Measurements from ENCODE around the gene TSNAXIP1.

Gene TSNAXIP1

GRCh38 chr16:67847064-67847861, 40.6 kb downstream of the TSNAXIP1 start, which contains the start of gene CENPT (continued):
- TF ChIP-seq ZNF518A (tag by site-specific recombination; conservative IDR thresholded peaks at IDR 0.05; ENCODE audit: low read depth) (no peak), BCL11A (tag by site-specific recombination; IDR thresholded peaks at IDR 0.05; ENCODE audit: low read depth) (no peak), YY1 (tag by site-specific recombination; IDR thresholded peaks at IDR 0.05) (no peak), ZNF571 (tag by site-specific recombination; IDR thresholded peaks at IDR 0.05) (no peak), ZFHX2 (tag by site-specific recombination; conservative IDR thresholded peaks at IDR 0.05) (peak; percentile 49), ZNF768 (tag by site-specific recombination; IDR thresholded peaks at IDR 0.05) (no peak), EGR2 (tag by site-specific recombination; IDR thresholded peaks at IDR 0.05; ENCODE audit: low read depth) (peak; percentile 60), ZNF19 (tag by site-specific recombination; IDR thresholded peaks at IDR 0.05; ENCODE audit: low read depth) (no peak), ZNF239 (tag by site-specific recombination; IDR thresholded peaks at IDR 0.05) (no peak), ZFP3 (tag by site-specific recombination; IDR thresholded peaks at IDR 0.05; ENCODE audit: low read depth) (no peak), ZBTB7A (tag by site-specific recombination; IDR thresholded peaks at IDR 0.05; ENCODE audit: low read depth) (no peak), ZNF394 (tag by site-specific recombination; IDR thresholded peaks at IDR 0.05; ENCODE audit: borderline replicate concordance) (no peak), ZNF624 (tag by site-specific recombination; IDR thresholded peaks at IDR 0.05) (no peak), SCRT1 (tag by site-specific recombination; IDR thresholded peaks at IDR 0.05; ENCODE audit: borderline replicate concordance) (no peak), ZBTB8A (tag by site-specific recombination; IDR thresholded peaks at IDR 0.05) (peak; percentile 16; the same call in 1 of the 2 replicates), ZNF610 (tag by site-specific recombination; IDR thresholded peaks at IDR 0.05; ENCODE audit: borderline replicate concordance) (no peak), ZNF214 (tag by site-specific recombination; IDR thresholded peaks at IDR 0.05; ENCODE audit: borderline replicate concordance) (no peak), ZNF830 (tag by site-specific recombination; IDR thresholded peaks at IDR 0.05; ENCODE audit: low read depth) (no peak)

GRCh38 chr16:67848118-67848517, 41.4 kb downstream of the TSNAXIP1 start:
- Histone ChIP-seq H3K27ac (ENCODE audit: extremely low read depth, low read depth, low read length) (peak overlapping the region; percentile 92; the same call in 1 of the 2 replicates), H3K4me1 (ENCODE audit: control insufficient read depth, insufficient read depth, low read length) (peaks cover 16% of the 10 kb centered on the region), H3K36me3 (ENCODE audit: control insufficient read depth in 2 of 2, insufficient read depth in 1 of 2, low read length in 2 of 2) (peaks cover 0 to 33% of the 10 kb centered on the region in 2 experiments; a peak in 2 of 3 replicates), H3K4me3 (ENCODE audit: low read depth, low read length) (peak overlapping the region; percentile 91), H3K9me3 (ENCODE audit: control insufficient read depth, insufficient read depth, low read depth, low read length) (no peaks in the 10 kb centered on the region)
- CTCF ChIA-PET = interaction anchor here (1.2 to 1.3 kb wide), 2 partner anchors 32 to 175 kb away, joined by 4 to 9 read pairs; no protein-coding TSS in a partner anchor
- POLR2A ChIA-PET = interaction anchor here (0.7 to 1.5 kb wide), 3 partner anchors 12 to 42 kb away, joined by 3 to 8 read pairs (median 4); partner anchors contain the start of genes EDC4, RANBP10 and TSNAXIP1
- no peak for TF ChIP-seq ZNF394 (tag by site-specific recombination; IDR thresholded peaks at IDR 0.05; ENCODE audit: borderline replicate concordance)
- no peak for TF ChIP-seq ZNF221 (tag by site-specific recombination; IDR thresholded peaks at IDR 0.05; ENCODE audit: borderline replicate concordance)
- TF ChIP-seq ZNF621 (tag by site-specific recombination; IDR thresholded peaks at IDR 0.05) = no peak
- no peak for TF ChIP-seq GFI1B (tag by site-specific recombination; IDR thresholded peaks at IDR 0.05)
- TF ChIP-seq ZBTB49 (tag by site-specific recombination; IDR thresholded peaks at IDR 0.05; ENCODE audit: low read depth) = no peak
- TF ChIP-seq ZNF571 (tag by site-specific recombination; IDR thresholded peaks at IDR 0.05) = no peak
- TF ChIP-seq ZFHX2 (tag by site-specific recombination; conservative IDR thresholded peaks at IDR 0.05) = no peak
- no peak for TF ChIP-seq ZNF747 (tag by site-specific recombination; IDR thresholded peaks at IDR 0.05)
- no peak for TF ChIP-seq ZNF211 (tag by site-specific recombination; IDR thresholded peaks at IDR 0.05; ENCODE audit: low read depth)
- TF ChIP-seq SP2 (tag by site-specific recombination; IDR thresholded peaks at IDR 0.05) = no peak
- no peak for TF ChIP-seq ZNF692 (tag by site-specific recombination; IDR thresholded peaks at IDR 0.05)
- TF ChIP-seq ZSCAN23 (tag by site-specific recombination; IDR thresholded peaks at IDR 0.05) = no peak

All from HEK293 (cell line).